Measurements from ENCODE around the gene PHF5A. TPM values are rescaled to one million over a fixed set of nuclear protein-coding genes. Genes with fewer than 3 reads are reported as not detected.

The PHF5A gene
- 25.5 TPM for total RNA-seq
- long read RNA-seq, partial matches to known transcripts, result 0 of 2 reads
- long read RNA-seq, other reads (novel, unspliced or antisense), result 1 of 2 reads

DNA sequence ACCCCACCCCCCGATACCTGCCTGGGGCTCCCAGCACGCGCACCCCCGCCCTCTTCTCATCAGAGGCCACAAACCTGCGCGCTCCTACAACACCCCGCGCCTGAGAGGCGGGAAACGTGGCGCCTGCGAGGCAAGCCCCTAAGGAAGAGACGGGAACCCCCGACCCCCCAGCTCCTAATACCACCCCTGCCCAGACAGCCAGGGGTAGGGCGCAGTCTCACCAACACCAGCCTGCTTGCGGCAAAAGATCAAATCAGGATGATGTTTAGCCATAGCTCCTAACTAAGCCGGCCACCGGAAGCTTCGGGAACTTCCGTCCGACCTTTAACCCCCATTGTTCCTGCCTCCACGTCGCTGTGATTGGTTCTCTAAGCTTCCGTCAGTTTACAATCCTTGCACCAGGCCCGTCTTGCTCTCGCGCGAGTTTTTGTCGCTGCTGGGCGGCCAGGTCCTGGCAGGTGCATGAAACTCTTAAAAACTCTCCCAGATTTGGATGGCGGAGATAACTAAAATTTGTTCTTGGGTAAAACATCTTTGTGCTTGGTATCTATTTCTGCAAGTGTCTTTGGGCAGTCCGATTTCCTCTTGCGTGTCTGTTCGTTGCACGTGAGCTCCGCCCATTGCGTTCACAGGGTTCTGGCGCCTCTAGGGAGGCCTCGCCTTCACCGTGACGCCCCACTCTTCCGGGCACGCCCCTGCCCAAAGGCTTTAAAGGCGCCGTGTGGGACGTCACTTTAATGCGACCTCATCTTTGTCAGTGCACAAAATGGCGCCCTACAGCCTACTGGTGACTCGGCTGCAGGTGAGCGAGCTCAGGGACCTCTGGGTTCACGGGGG is at the start of gene PHF5A, which contains the start of gene ACO2:
Gene PHF5A, minus strand, starts transcription at position 312 of the 837 bp plus-strand sequence. Its CDS starts 39 bp downstream, at position 273.
Gene ACO2, plus strand, starts transcription at position 737 of the 837 bp plus-strand sequence. Its CDS starts 30 bp downstream, at position 767.
- DNase-seq (ENCODE audit: missing footprints), result peak; percentile 98
- peak; percentile 96 for ATAC-seq
- intact Hi-C loops (cut with DNase I), result no loop called here

- no peak for ATAC-seq
- intact Hi-C loops (cut with DNase I), result no loop called here
- no peak for DNase-seq (ENCODE audit: missing footprints)
These were observed 49.5 kb upstream of the PHF5A start for GRCh38 chr22:41518048-41518347.

GRCh38 chr22:41517172-41518047 is 48.9 kb upstream of the PHF5A start:
- ATAC-seq, result peak; percentile 26
- intact Hi-C loops (cut with DNase I), result loop anchor here (2.0 kb wide), 2 partner anchors 47 to 113 kb away; no protein-coding TSS in a partner anchor

GRCh38 chr22:41516462-41516861 is 48.0 kb upstream of the PHF5A start:
- intact Hi-C loops (cut with DNase I), result loop anchor here (2.0 kb wide), 2 partner anchors 46 to 112 kb away; no protein-coding TSS in a partner anchor
- ATAC-seq (no peak), DNase-seq (ENCODE audit: missing footprints) (no peak)

More at GRCh38 chr22:41517172-41518047, 48.9 kb upstream of the PHF5A start:
- DNase-seq (ENCODE audit: missing footprints), result no peak

DNA sequence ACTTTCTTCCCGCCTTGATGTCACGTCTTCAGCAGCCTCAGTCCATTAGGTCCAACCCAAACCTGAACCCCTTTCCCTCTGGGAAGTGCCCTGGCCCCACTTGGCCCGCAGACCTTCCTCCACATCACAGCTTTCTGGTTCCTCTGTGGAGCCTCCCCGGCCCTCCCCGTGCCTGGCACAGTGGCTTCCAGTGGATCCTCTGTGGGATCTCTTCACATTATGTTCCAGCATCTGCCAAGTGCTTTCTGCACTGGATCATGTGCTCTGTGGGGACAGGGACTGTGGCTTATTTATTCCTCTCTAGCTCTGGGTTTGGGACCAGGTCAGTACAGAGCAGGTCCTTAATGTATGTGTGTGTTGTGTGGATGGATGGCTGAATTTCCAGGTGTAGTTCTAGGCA is 44.9 kb upstream of the PHF5A start:
- intact Hi-C loops (cut with DNase I), result no loop called here
- DNase-seq (ENCODE audit: missing footprints), result no peak
- ATAC-seq, result peak; percentile 26

GRCh38 chr22:41512421-41513194 is 44.1 kb upstream of the PHF5A start:
- ATAC-seq (peak; percentile 58), DNase-seq (ENCODE audit: missing footprints) (no peak)
- intact Hi-C loops (cut with DNase I), result no loop called here

DNA sequence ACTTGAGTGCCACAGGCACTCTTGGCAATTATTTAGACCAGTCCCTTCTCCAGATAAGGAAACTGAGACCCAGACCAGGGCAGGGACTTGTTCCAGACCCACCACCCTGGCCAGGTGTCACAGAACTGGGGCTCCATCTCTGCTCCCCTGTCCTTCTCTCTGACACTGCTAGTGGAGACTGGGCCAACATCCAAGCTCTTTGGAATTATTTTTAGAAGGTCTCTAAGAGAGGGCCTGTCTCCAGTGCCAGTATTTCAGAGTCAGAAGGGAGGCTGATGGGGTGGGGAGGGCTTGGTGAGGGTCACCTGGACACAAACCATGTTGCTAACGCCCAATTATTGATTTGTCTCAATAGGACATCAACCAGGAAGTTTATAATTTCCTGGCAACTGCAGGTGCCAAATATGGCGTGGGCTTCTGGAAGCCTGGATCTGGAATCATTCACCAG is 43.1 kb upstream of the PHF5A start:
- ATAC-seq (peak; percentile 63), DNase-seq (ENCODE audit: missing footprints) (no peak)
- intact Hi-C loops (cut with DNase I), result no loop called here

DNA sequence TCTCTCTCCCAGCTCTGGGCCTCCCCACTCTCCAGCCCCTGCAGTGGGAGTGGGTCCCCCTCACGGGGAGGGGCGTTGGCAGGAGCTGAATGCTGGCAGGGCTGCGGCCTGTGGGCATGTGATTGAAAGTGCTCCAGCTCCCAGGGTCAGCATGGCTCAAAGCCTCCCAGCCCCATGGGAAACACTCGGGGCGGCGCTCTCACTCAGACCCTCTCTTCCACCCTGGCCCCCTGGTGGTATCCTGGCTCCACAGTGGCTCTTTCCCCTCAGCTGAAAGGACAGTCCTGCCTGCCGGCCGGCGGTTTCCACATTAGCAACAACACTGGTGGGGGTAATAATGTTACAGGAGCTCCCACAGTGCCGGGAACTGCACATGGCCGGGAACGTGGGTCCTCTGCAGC is 40.3 kb upstream of the PHF5A start:
- intact Hi-C loops (cut with DNase I), result no loop called here
- ATAC-seq, result peak; percentile 34
- DNase-seq (ENCODE audit: missing footprints), result no peak

DNA sequence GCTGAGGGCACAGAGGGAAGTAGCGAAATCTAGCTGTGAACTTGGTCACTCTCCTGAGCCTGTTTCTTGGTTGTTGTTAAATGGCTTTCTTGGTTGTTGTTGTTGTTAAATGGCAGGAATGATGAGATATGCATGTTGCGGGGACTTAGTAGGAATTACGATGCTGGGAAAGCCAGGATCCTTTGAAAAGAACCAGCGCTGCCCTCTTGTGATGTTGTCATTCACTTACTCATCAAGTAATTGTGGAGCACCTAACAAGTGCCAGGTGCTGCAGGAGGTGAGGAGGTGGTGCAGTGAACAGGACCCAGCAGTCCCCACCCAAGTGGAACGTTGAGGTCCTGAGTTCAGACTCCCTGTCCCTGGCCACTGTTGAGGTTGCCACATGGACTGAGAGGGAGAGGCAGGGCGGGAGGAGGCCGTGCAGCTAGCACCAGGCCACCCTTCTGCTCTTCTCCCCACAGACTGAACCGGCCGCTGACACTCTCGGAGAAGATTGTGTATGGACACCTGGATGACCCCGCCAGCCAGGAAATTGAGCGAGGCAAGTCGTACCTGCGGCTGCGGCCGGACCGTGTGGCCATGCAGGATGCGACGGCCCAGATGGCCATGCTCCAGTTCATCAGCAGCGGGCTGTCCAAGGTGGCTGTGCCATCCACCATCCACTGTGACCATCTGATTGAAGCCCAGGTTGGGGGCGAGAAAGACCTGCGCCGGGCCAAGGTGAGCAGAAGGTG is 39.0 kb upstream of the PHF5A start:
- no peak for DNase-seq (ENCODE audit: missing footprints)
- intact Hi-C loops (cut with DNase I), result no loop called here
- no peak for ATAC-seq

GRCh38 chr22:41505511-41506220 is 37.2 kb upstream of the PHF5A start:
- intact Hi-C loops (cut with DNase I), result no loop called here
- DNase-seq (ENCODE audit: missing footprints) (no peak), ATAC-seq (no peak)

DNA sequence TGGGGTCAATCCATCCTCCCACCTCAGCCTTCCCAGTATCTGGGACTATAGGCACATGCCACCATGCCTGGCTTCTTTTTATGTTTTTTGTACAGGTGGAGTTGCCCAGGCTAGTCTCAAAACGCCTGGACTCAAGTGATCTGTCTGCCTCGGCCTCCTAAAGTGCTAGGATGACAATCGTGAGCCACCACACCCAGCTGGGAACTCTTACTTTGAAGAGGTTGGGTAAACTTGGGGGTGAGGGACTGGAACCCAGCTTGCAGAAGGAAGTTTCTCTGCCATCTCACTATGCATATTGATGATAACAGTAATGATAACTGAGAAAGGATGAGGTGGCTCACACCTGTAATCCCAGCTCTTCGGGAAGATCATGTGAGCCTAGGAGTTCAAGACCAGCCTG is 36.3 kb upstream of the PHF5A start:
- ATAC-seq, result no peak
- no peak for DNase-seq (ENCODE audit: missing footprints)
- intact Hi-C loops (cut with DNase I), result no loop called here

DNA sequence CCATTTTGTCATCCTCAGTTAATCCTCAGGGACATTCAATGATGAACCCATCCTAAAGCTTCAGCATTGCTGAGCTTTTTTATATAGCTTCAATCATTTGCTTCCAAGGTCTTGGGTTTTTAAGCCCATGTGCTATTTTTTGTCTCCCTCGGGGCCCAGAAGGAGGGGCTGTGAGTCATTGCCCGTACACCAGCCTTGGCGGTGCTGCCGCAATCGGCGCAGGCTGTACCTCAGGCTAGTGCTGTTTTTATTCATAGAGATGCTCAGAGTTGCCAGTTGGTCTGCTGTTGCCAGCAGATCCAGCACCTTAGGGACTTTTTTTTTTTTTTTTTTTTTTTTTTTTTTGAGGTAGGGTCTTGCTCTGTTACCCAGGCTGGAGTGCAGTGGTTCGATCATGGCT is 35.9 kb upstream of the PHF5A start:
- DNase-seq (ENCODE audit: missing footprints) (no peak), ATAC-seq (peak; percentile 64)
- intact Hi-C loops (cut with DNase I), result no loop called here

- ATAC-seq (no peak), DNase-seq (ENCODE audit: missing footprints) (no peak)
- intact Hi-C loops (cut with DNase I), result no loop called here
These were observed 32.7 kb upstream of the PHF5A start for GRCh38 chr22:41501209-41501608.

DNA sequence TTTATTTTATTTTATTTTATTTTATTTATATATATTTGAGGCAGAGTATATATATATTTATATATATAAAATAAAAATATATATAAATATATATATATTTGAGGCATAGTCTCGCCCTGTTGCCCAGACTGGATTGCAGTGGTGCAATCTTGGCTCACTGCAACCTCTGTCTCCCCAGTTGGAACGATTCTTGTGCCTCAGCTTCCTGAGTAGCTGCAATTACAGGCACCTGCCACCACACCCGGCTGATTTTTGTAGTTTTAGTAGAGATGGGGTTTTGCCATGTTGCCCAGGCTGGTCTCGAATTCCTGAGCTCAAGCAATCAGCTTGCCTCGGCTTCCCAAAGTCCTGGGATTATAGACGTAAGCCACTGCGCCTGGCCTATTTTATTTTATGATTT is 31.8 kb upstream of the PHF5A start:
- intact Hi-C loops (cut with DNase I), result no loop called here
- DNase-seq (ENCODE audit: missing footprints) (no peak), ATAC-seq (no peak)

GRCh38 chr22:41499624-41500280 is 31.3 kb upstream of the PHF5A start:
- intact Hi-C loops (cut with DNase I), result no loop called here
- no peak for DNase-seq (ENCODE audit: missing footprints)
- peak; percentile 33 for ATAC-seq

DNA sequence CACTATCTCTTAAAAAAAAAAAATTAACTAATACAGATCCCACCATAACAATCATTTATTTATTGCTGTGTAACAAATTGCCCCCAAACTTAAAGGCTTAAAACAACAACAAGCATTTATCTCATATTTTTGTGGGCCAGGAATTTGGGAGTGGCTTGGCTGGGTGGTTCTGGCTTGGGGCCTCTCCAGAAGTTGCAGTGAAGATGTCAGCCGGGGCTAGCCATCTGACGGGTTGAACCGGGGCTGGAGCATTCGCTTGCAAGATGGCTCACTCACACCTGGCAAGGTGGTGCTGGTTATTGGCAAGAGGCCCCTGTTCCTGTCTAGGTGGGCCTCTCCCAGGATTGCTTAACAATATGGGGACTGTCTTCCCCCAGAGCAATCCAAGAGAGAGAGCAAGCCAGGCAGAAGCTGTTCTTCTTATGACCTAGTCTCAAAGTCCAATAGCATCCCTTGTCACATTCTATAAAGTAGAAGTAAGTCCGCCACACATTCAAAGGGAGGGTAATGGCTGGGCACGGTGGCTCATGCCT is 29.9 kb upstream of the PHF5A start:
- intact Hi-C loops (cut with DNase I), result no loop called here
- ATAC-seq (peak; percentile 19), DNase-seq (ENCODE audit: missing footprints) (no peak)
